HepG2 (cell line): ENCODE results near the gene TBC1D10B. TPM values are rescaled to one million over a fixed set of nuclear protein-coding genes. Genes with fewer than 3 reads are reported as not detected.
A peak's percentile ranks its signal among the peaks of the same experiment; 100 is the strongest.

Source experiments
- AGO1 ChIP-seq: fragments of 200-400 bp; formaldehyde crosslinking; IDR thresholded peaks from 2 replicates; pipeline ENCODE4 v1.6.1; 2017; ENCODE audit warnings: mild to moderate bottlenecking, low read depth, low read length, moderate library complexity; ENCODE audit not compliant: poor library complexity, severe bottlenecking
- CCAR2 ChIP-seq: fragments of 200-400 bp; formaldehyde crosslinking; optimal IDR thresholded peaks from 2 replicates; pipeline ENCODE3; 2018; ENCODE audit warnings: low read depth, mild to moderate bottlenecking, low read length, moderate library complexity
- GATAD1 ChIP-seq: IDR thresholded peaks from 2 replicates; pipeline ENCODE4 v1.6.1; 2016; ENCODE audit warnings: missing genetic modification reagents, missing compliant biosample characterization
- KMT2A ChIP-seq: sonication (generic); formaldehyde crosslinking; IDR thresholded peaks from 2 replicates; pipeline ENCODE4 v1.4.0; 2020; ENCODE audit warnings: missing genetic modification reagents
- MLXIP ChIP-seq: sonication (generic); formaldehyde crosslinking; IDR thresholded peaks from 2 replicates; pipeline ENCODE4 v1.9.0; 2021; ENCODE audit warnings: missing genetic modification reagents, borderline replicate concordance
- PLRG1 ChIP-seq: fragments of 450-650 bp; conservative IDR thresholded peaks from 2 replicates; pipeline ENCODE4 v1.6.1; 2016
- RFXAP ChIP-seq: sonication (generic); formaldehyde crosslinking; IDR thresholded peaks from 2 replicates; pipeline ENCODE4 v1.4.0; 2020; ENCODE audit warnings: missing genetic modification reagents, borderline replicate concordance
- RXRB ChIP-seq: IDR thresholded peaks from 2 replicates; pipeline ENCODE4 v1.6.1; 2016; ENCODE audit warnings: borderline replicate concordance, missing genetic modification reagents, missing compliant biosample characterization
- SRSF9 ChIP-seq: fragments of 200-400 bp; formaldehyde crosslinking; IDR thresholded peaks from 2 replicates; pipeline ENCODE4 v1.6.1; 2018; ENCODE audit warnings: borderline replicate concordance, mild to moderate bottlenecking, low read depth, low read length; ENCODE audit not compliant: insufficient read depth, poor library complexity, severe bottlenecking
- TARDBP ChIP-seq: sonication (generic); formaldehyde crosslinking; IDR thresholded peaks from 2 replicates; pipeline ENCODE4 v1.8.0; 2022; ENCODE audit warnings: mild to moderate bottlenecking, missing genetic modification reagents
- ZNF3 ChIP-seq: IDR thresholded peaks from 2 replicates; pipeline ENCODE4 v1.7.0; 2017; ENCODE audit warnings: inconsistent platforms
- ZNF343 ChIP-seq: sonication (generic); formaldehyde crosslinking; IDR thresholded peaks from 2 replicates; pipeline ENCODE4 v1.4.0; 2020; ENCODE audit warnings: mild to moderate bottlenecking, missing genetic modification reagents
- ZNF414 ChIP-seq: sonication (generic); formaldehyde crosslinking; IDR thresholded peaks from 2 replicates; pipeline ENCODE4 v1.5.0; 2020; ENCODE audit warnings: missing genetic modification reagents
- ZNF749 ChIP-seq: sonication (generic); formaldehyde crosslinking; IDR thresholded peaks from 2 replicates; pipeline ENCODE4 v1.8.0; 2022; ENCODE audit warnings: mild to moderate bottlenecking, missing genetic modification reagents, moderate library complexity, borderline replicate concordance
- ZNF761 ChIP-seq: sonication (generic); formaldehyde crosslinking; conservative IDR thresholded peaks from 2 replicates; pipeline ENCODE4 v1.4.0; 2020; ENCODE audit warnings: mild to moderate bottlenecking, missing genetic modification reagents
- ZNF766 ChIP-seq: sonication (generic); formaldehyde crosslinking; IDR thresholded peaks from 2 replicates; pipeline ENCODE4 v1.5.0; 2020; ENCODE audit warnings: missing genetic modification reagents, borderline replicate concordance
- ZNF768 ChIP-seq: sonication (generic); formaldehyde crosslinking; IDR thresholded peaks from 2 replicates; pipeline ENCODE4 v1.4.0; 2020; ENCODE audit warnings: missing genetic modification reagents
- ZSCAN29 ChIP-seq: sonication (generic); formaldehyde crosslinking; conservative IDR thresholded peaks from 2 replicates; pipeline ENCODE4 v1.4.0; 2020; ENCODE audit warnings: mild to moderate bottlenecking, missing genetic modification reagents
- polyA plus RNA-seq, 8 experiments: library from polyadenylated mRNA; depleted of rRNA in 3 of 8; stranded (reverse) in 7 of 8; unstranded in 1 of 8; fragments of >200 nt; fragmentation: Illumina TruSeq in 4 of 8; extraction: Trizol in 4 of 8; gene quantifications; 2 replicates each; pipeline versions ENCODE4 v1.2.1 to v1.2.3, GENCODE V29; 2011 to 2016; ENCODE audit warnings: low read depth in 4 of 8, missing spikeins in 1 of 8, mixed read lengths in 1 of 8; ENCODE audit not compliant: insufficient read depth in 1 of 8
- total RNA-seq, 5 experiments: library from RNA; depleted of rRNA; stranded (reverse); fragments of >200 nt; fragmentation: Illumina TruSeq; extraction: Trizol; gene quantifications; 2 replicates each; pipeline ENCODE4 v1.2.3, GENCODE V29; 2016; ENCODE audit warnings: low read depth in 1 of 5
- TF ChIP-seq, protein P1 (sequence below): sonication (generic); formaldehyde crosslinking; IDR thresholded peaks from 2 replicates; pipeline ENCODE4 v1.5.1; 2020; ENCODE audit warnings: missing genetic modification reagents, mild to moderate bottlenecking, borderline replicate concordance
- TF ChIP-seq, protein P2 (sequence below): sonication (generic); formaldehyde crosslinking; IDR thresholded peaks from 2 replicates; pipeline ENCODE4 v1.4.0; 2020; ENCODE audit warnings: missing genetic modification reagents

TBC1D10B gene
- total and polyA plus RNA-seq, 2 of the 13 experiments (the other 11 are each of a cell fraction or from before 2014, with no cell fraction given), result 15.7 to 24.8 TPM

- TF ChIP-seq RFXAP (CRISPR knock-in tag), result peak; percentile 56; the same call in 1 of the 2 replicates
- TF ChIP-seq KMT2A (CRISPR knock-in tag), result peak; percentile 34
- peak; percentile 91 for TF ChIP-seq ZNF768
- TF ChIP-seq, protein P1, sequence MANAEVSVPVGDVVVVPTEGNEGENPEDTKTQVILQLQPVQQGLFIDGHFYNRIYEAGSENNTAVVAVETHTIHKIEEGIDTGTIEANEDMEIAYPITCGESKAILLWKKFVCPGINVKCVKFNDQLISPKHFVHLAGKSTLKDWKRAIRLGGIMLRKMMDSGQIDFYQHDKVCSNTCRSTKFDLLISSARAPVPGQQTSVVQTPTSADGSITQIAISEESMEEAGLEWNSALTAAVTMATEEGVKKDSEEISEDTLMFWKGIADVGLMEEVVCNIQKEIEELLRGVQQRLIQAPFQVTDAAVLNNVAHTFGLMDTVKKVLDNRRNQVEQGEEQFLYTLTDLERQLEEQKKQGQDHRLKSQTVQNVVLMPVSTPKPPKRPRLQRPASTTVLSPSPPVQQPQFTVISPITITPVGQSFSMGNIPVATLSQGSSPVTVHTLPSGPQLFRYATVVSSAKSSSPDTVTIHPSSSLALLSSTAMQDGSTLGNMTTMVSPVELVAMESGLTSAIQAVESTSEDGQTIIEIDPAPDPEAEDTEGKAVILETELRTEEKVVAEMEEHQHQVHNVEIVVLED (CRISPR knock-in tag), result peak; percentile 90
- TF ChIP-seq ZNF343 (CRISPR knock-in tag), result peak; percentile 64
- TF ChIP-seq ZNF761 (CRISPR knock-in tag), result peak; percentile 69
- no peak for TF ChIP-seq ZNF3 (CRISPR knock-in tag)
- peak; percentile 53; the same call in 1 of the 2 replicates for TF ChIP-seq MLXIP
- TF ChIP-seq CCAR2, result peak; percentile 53
- TF ChIP-seq ZNF766 (CRISPR knock-in tag), result no peak
- peak; percentile 94 for TF ChIP-seq ZNF414 (CRISPR knock-in tag)
- TF ChIP-seq TARDBP, result 0 out of 2 replicates have a peak, but pooled peaks have one; percentile 27
- TF ChIP-seq PLRG1, result no peak
- peak; percentile 60 for TF ChIP-seq RXRB (CRISPR knock-in tag)
- TF ChIP-seq AGO1, result peak; percentile 38
- TF ChIP-seq, protein P2, sequence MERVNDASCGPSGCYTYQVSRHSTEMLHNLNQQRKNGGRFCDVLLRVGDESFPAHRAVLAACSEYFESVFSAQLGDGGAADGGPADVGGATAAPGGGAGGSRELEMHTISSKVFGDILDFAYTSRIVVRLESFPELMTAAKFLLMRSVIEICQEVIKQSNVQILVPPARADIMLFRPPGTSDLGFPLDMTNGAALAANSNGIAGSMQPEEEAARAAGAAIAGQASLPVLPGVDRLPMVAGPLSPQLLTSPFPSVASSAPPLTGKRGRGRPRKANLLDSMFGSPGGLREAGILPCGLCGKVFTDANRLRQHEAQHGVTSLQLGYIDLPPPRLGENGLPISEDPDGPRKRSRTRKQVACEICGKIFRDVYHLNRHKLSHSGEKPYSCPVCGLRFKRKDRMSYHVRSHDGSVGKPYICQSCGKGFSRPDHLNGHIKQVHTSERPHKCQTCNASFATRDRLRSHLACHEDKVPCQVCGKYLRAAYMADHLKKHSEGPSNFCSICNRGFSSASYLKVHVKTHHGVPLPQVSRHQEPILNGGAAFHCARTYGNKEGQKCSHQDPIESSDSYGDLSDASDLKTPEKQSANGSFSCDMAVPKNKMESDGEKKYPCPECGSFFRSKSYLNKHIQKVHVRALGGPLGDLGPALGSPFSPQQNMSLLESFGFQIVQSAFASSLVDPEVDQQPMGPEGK (CRISPR knock-in tag), result peak; percentile 89
- no peak for TF ChIP-seq ZNF749 (CRISPR knock-in tag)
- TF ChIP-seq GATAD1 (CRISPR knock-in tag), result peak; percentile 90
- TF ChIP-seq ZSCAN29 (CRISPR knock-in tag), result 0 out of 2 replicates have a peak, but pooled peaks have one; percentile 52
- no peak for TF ChIP-seq SRSF9
These were observed 25.1 kb upstream of the TBC1D10B start, which contains the start of gene ZNF48 (continued) for GRCh38 chr16:30395155-30395991.
